ENCODE data around the gene SDS.

SDS gene

GRCh38 chr12:113422030-113422885, 18.6 kb upstream of the SDS start, which contains the start of gene SDSL:
TSS of gene SDSL (plus strand) at chr12:113422380. CDS start at chr12:113427983, 5,603 bp downstream.
- peak; percentile 82 for DNase-seq (ENCODE audit: low read depth)
- H3K4me3 ChIP-seq (replicated peaks; ENCODE audit: low read depth, low read length), result peak within 1 kb of the TSS; percentile 79
- TF ChIP-seq, protein P1, sequence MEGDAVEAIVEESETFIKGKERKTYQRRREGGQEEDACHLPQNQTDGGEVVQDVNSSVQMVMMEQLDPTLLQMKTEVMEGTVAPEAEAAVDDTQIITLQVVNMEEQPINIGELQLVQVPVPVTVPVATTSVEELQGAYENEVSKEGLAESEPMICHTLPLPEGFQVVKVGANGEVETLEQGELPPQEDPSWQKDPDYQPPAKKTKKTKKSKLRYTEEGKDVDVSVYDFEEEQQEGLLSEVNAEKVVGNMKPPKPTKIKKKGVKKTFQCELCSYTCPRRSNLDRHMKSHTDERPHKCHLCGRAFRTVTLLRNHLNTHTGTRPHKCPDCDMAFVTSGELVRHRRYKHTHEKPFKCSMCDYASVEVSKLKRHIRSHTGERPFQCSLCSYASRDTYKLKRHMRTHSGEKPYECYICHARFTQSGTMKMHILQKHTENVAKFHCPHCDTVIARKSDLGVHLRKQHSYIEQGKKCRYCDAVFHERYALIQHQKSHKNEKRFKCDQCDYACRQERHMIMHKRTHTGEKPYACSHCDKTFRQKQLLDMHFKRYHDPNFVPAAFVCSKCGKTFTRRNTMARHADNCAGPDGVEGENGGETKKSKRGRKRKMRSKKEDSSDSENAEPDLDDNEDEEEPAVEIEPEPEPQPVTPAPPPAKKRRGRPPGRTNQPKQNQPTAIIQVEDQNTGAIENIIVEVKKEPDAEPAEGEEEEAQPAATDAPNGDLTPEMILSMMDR (IDR thresholded peaks at IDR 0.05; ENCODE audit: low read length, missing control alignments), result no peak

GRCh38 chr12:113420996-113421595, 17.4 kb upstream of the SDS start:
- DNase-seq (ENCODE audit: low read depth), result no peak
- TF ChIP-seq, protein P1 (IDR thresholded peaks at IDR 0.05; ENCODE audit: low read length, missing control alignments), result no peak
- H3K4me3 ChIP-seq (replicated peaks; ENCODE audit: low read depth, low read length), result no peak overlapping the region

DNA sequence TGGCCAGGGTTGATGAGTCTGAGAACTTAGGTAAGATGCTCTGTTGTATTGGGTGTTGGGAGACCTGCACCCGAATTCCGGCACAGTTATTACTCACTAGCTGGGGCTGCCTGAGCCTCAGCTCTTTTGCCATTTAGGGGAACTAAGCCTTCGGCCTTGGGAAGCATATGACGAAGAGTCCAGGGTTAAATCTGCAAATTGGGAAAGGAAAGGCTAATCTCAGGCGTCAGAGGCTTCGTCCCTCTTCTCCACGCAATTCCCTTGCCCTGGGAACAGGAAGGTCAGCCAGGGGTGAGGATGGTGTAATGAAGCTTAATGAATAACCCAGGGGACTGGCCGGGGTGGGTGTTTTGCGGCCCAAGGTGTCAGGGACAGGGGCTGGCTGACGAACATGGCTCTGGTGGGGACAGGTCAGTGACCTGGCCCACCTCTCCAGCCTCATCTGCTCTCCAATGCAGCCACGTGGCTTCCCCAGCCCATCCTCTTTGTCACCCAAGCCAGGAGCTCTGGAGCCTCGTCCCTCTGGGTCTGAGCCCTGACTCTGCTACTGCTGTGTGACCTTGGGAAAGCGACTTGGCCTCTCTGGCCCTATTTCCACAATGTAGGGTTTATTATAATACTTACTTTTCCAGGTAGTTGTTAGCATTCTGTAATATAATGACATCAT, 14.7 kb upstream of the SDS start:
- TF ChIP-seq, protein P1 (IDR thresholded peaks at IDR 0.05; ENCODE audit: low read length, missing control alignments), result no peak
- no peak overlapping the region for H3K4me3 ChIP-seq (replicated peaks; ENCODE audit: low read depth, low read length)
- DNase-seq (ENCODE audit: low read depth), result peak; percentile 63

GRCh38 chr12:113416091-113416754, 12.5 kb upstream of the SDS start:
- DNase-seq (ENCODE audit: low read depth), result no peak
- TF ChIP-seq, protein P1 (IDR thresholded peaks at IDR 0.05; ENCODE audit: low read length, missing control alignments), result no peak
- no peak overlapping the region for H3K4me3 ChIP-seq (replicated peaks; ENCODE audit: low read depth, low read length)

DNA sequence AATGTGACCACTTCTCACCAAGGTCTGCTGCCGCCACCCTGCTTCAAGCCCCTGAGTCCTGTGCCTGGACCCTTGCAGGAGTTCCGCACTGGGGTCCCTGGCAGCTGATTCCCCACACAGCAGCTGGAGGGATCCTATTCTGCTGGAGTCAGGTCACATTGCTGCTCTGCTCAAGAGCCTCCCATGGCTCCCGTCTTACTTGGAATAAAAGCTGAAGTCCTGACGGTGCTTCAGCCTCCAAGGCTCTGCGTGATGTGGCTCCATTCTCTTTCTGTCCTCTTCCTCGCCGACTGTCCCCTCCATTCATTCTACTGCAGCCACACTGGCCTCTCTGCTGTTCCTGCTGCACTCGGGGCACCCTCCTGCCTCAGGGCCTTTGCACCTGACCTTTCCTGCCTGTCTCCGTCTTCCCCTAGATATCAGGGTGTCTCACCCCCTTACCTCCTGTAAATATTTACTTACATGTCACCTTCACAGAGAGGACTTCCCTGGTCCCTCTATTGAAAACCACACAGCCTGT, 10.9 kb upstream of the SDS start:
- TF ChIP-seq, protein P1 (IDR thresholded peaks at IDR 0.05; ENCODE audit: low read length, missing control alignments), result no peak
- no peak overlapping the region for H3K4me3 ChIP-seq (replicated peaks; ENCODE audit: low read depth, low read length)
- DNase-seq (ENCODE audit: low read depth), result no peak

DNA sequence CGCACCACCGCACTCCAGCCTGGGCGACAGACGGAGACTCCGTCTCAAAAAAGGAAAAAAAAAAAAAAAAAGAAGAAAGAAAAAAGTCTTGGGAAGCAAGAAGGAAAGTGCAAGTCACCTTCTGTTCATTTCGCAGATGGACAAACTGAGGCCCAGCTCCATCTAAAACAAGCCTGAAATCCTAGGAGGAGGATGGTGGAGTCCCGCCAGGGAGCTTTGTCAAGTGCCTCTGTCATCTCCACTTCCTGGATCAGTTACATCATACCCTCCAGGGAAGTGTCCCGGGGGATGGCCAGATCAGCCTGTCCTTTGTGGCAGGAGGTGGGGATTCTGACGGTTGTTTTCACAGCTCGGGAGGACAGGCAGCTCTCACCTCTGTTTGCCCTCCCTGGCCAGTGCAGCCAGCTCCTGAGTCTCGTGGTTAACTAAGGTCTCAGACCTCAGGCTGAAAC, 9.8 kb upstream of the SDS start:
- TF ChIP-seq, protein P1 (IDR thresholded peaks at IDR 0.05; ENCODE audit: low read length, missing control alignments), result no peak
- DNase-seq (ENCODE audit: low read depth), result peak; percentile 36
- H3K4me3 ChIP-seq (replicated peaks; ENCODE audit: low read depth, low read length), result no peak overlapping the region
